Memory B cell (primary cell): ENCODE data around the gene RNF138.
A peak's percentile ranks its signal among the peaks of the same experiment; 100 is the strongest.
"Not testable (repeated sequence)": the region's sequence is repeated elsewhere in the genome, so short reads cannot be mapped to it uniquely, and the experiment has no call there.

Source experiments
- ATAC-seq: fragments of 150-1000 bp; cut with Tn5 transposase; 2 replicates; pipeline ENCODE4 v1.10.0; 2021; ENCODE audit warnings: low read depth, mild to moderate bottlenecking, moderate library complexity
- DNase-seq, 2 donors: peaks; one replicate each; pipeline ENCODE4 v3.0.0; 2022; ENCODE audit warnings: low spot score in 2 of 2
- H3K27ac Mint-ChIP-seq: one replicate; pipeline ENCODE4 v1.8.0; 2022; ENCODE audit warnings: mild to moderate bottlenecking, moderate library complexity, mixed read lengths
- H3K27me3 Mint-ChIP-seq: one replicate; pipeline ENCODE4 v1.8.0; 2022; ENCODE audit warnings: mixed read lengths
- H3K36me3 Mint-ChIP-seq: one replicate; pipeline ENCODE4 v1.8.0; 2022; ENCODE audit warnings: mild to moderate bottlenecking, mixed read lengths
- H3K4me1 Mint-ChIP-seq: one replicate; pipeline ENCODE4 v1.8.0; 2022; ENCODE audit warnings: mixed read lengths
- H3K4me3 Mint-ChIP-seq: one replicate; pipeline ENCODE4 v1.8.0; 2022; ENCODE audit warnings: mild to moderate bottlenecking, moderate library complexity, mixed read lengths
- H3K9me3 Mint-ChIP-seq: one replicate; pipeline ENCODE4 v1.8.0; 2022; ENCODE audit warnings: mixed read lengths

RNF138 gene

DNA sequence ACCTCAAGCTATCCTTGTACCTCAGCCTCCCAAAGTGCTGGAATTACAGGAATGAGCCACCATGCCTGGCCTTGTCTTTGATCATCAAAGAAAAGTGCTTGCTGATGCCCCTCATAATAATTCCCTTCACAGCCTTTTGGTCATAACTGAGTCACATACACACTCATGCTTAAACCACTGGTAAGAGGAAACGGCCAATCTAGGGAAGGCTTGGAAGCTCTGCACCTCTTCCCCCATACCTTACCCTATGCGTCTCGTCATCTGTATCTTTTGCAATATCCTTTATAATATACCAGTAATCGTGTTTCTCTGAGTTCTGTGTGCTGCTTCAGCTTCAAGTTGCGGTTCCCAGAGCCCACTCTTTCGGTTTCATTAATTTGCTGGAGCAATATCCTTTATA is 4.8 kb upstream of the RNF138 start:
- DNase-seq (no peak), ATAC-seq (no peak)
- Mint-ChIP-seq H3K4me3 (no peak overlapping the region), H3K4me1 (peaks cover 14% of the 10 kb centered on the region), H3K27me3 (no peaks in the 10 kb centered on the region), H3K9me3 (no peaks in the 10 kb centered on the region), H3K27ac (no peak overlapping the region), H3K36me3 (no peaks in the 10 kb centered on the region)

DNA sequence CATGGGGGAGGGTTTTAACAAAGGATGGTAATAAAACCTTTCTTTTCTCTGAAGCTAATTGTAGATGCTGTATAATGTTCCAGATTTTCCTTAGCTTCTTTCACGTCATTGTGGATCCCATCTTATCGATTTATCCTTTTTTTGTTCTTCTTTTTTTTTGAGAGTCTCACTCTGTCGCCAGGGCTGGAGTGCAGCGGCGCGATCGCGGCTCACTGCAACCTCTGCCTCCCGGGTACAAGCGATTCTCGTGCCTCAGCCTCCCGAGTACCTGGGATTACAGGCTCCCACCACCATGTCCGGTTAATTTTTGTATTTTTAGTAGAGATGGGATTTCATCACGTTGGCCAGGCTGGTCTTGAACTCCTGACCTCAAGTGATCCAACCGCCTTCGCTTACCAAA is 843 bp upstream of the RNF138 start:
- not testable (repeated sequence) for ATAC-seq, DNase-seq, H3K9me3 Mint-ChIP-seq, H3K27me3 Mint-ChIP-seq, H3K4me3 Mint-ChIP-seq
- Mint-ChIP-seq H3K36me3 (peaks cover 17% of the 10 kb centered on the region), H3K27ac (peak overlapping the region; percentile 97), H3K4me1 (peaks cover 21% of the 10 kb centered on the region)

DNA sequence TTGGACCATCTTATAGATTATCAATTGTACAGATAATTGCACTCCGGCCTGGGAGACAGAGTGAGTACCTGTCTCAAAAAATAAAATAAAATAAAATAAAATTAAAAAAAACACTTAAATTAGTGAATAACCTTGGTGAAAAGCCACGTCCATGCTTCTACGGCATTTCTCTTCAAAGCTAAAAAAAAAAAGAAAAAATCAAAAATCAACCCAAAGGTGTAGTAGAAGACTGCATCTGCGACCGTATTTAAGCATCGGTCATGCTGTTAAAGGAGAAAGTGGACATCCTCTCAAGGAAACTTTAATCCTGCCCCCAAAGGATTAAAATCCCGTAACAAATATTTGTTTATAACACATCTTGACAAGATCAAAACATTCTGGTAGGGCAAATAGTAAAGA is 350 bp upstream of the RNF138 start:
- DNase-seq (no peak), ATAC-seq (no peak)
- Mint-ChIP-seq H3K9me3 (no peaks in the 10 kb centered on the region), H3K36me3 (peaks cover 21% of the 10 kb centered on the region), H3K27ac (peak overlapping the region; percentile 97), H3K4me1 (peaks cover 24% of the 10 kb centered on the region), H3K27me3 (no peaks in the 10 kb centered on the region), H3K4me3 (peak overlapping the region; percentile 97)

DNA sequence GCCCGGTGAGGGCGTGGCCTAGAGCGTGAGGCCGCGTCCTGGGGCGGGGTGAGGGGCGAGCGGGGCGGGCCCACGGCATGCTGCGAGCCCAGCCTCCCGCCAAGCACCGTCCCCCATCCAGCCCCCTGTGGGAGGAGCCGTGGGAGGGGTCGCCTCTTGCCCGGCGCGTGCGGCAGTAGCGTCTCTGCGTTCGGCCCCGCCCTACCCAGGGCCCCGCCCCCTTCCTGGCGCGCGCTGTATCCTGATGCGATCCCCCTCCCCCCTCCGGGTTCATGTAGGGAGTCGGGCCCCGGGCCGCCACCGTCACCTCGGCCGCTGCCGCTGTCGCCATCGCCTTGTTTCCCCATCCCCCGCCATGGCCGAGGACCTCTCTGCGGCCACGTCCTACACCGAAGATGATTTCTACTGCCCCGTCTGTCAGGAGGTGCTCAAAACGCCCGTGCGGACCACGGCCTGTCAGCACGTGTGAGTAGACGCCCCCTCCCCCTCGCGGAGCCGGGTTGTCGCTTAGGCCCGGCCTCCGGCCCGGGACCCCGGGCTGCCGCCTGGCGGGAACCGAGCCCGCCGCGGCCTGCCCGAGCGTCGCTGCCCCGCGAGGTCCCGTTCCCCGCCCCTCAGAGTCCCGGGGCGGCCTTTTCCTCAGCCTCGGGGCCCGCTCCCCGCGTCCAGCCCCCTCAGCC is 888 bp downstream of the RNF138 start:
- peak; percentile 99 to 100 for DNase-seq
- peaks cover 23% of the 10 kb centered on the region for H3K36me3 Mint-ChIP-seq
- peak overlapping the region; percentile 98 for H3K4me3 Mint-ChIP-seq
- H3K9me3 Mint-ChIP-seq = no peaks in the 10 kb centered on the region
- peaks cover 26% of the 10 kb centered on the region for H3K4me1 Mint-ChIP-seq
- H3K27me3 Mint-ChIP-seq = no peaks in the 10 kb centered on the region
- peak; percentile 78 for ATAC-seq
- peak overlapping the region; percentile 97 for H3K27ac Mint-ChIP-seq

DNA sequence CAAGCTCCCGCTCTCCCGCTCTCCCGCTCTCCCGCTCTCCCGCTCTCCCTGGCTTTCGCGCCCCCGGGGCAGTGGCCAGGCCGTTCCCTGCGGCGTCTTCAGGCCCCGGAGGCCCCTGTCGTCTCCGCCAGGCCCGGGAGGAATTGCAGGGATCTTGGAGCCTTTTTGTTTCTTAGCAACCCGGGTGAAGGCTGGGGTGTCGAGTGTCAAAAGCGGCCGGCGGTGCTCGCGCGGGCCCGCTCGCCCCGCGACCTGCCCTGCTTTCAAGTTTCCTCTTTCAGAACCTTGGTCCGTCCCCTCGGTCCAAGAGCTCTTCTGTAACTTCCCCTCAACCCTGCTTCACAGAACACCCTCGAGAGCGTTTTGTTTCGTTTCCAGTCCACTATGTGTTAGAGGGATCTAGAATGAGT is 1.4 kb downstream of the RNF138 start:
- Mint-ChIP-seq H3K27ac (peak overlapping the region; percentile 97), H3K9me3 (no peaks in the 10 kb centered on the region), H3K36me3 (peaks cover 25% of the 10 kb centered on the region), H3K4me3 (peak overlapping the region; percentile 98), H3K4me1 (peaks cover 29% of the 10 kb centered on the region), H3K27me3 (no peaks in the 10 kb centered on the region)
- DNase-seq = peak; percentile 61 to 70
- ATAC-seq = peak; percentile 42

DNA sequence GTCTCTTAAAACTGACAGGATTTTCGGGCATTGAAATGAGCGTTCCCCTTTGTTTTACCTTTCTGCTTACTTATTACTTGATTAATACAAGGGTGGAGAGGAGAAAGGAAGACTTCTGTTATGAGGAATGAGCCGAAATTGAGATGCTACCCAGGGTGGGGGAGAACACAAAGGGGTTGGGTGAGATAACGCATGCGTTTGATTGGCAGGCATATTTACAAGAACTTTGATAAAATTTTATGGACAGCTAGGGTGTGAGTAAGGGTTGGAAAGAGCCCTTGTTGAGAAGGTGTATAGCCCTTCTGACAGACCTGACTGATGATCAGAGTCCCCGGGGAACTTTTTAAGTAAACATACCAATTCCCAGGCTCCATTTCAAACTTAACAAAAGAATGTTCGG is 1.8 kb downstream of the RNF138 start:
- H3K27me3 Mint-ChIP-seq = no peaks in the 10 kb centered on the region
- H3K27ac Mint-ChIP-seq = peak overlapping the region; percentile 97
- no peaks in the 10 kb centered on the region for H3K9me3 Mint-ChIP-seq
- no peak for ATAC-seq
- no peak for DNase-seq
- peak overlapping the region; percentile 98 for H3K4me3 Mint-ChIP-seq
- peaks cover 25% of the 10 kb centered on the region for H3K36me3 Mint-ChIP-seq
- peaks cover 29% of the 10 kb centered on the region for H3K4me1 Mint-ChIP-seq

DNA sequence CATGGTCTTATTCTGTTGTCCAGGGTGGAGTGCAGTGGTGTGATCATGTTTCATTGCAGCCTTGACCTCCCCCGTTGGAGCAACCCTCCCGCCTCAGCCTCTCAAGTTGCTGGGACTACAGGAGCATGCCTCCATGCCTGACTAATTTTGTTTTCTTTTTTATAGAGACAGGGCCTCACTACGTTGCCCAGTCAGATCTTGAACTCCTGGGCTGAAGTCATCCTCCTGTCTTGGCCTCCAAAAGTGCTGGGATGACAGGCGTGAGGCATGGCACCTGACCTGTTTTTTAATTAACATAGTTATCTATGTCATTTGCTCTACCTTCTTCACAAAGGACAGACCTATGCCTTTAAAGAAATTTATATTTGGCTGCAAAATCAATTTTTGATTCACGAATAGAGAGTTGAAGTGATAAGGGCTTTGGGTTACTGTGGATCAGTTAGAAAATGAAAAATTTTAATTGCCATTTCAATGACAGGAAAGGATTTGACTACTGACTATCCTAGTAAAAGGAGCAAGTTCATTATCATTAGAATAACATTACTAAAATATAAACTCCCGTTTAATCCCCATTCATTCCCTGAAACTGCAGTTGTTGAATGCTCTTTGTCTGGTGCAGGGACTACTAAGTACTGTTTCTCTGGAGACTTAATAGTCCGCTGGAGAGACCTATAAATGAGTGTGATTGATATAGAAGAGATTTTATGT is 3.7 kb downstream of the RNF138 start:
- DNase-seq = no peak
- Mint-ChIP-seq H3K4me1 (peaks cover 39% of the 10 kb centered on the region), H3K27me3 (no peaks in the 10 kb centered on the region), H3K27ac (no peak overlapping the region), H3K9me3 (no peaks in the 10 kb centered on the region), H3K36me3 (peaks cover 27% of the 10 kb centered on the region), H3K4me3 (no peak overlapping the region)
- no peak for ATAC-seq

DNA sequence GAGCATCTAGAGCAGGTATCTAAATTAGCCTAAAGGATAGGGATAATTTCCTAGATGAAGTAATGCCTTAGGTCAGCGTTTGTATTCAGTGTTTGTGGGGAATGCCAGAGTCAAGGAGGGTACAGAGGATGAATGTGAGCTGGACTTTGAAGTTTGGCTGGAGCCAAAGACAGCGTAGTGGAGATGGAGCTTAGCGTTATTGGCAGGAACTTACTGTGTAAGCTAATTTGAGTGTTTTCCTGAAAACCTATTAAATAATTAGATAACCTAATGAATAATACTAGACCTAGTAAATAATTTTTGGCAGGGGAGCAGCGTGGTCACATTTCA is 4.2 kb downstream of the RNF138 start:
- DNase-seq (no peak), ATAC-seq (no peak)
- Mint-ChIP-seq H3K36me3 (peaks cover 28% of the 10 kb centered on the region), H3K27ac (peak overlapping the region; percentile 16), H3K27me3 (no peaks in the 10 kb centered on the region), H3K4me1 (peaks cover 40% of the 10 kb centered on the region), H3K4me3 (no peak overlapping the region), H3K9me3 (no peaks in the 10 kb centered on the region)

DNA sequence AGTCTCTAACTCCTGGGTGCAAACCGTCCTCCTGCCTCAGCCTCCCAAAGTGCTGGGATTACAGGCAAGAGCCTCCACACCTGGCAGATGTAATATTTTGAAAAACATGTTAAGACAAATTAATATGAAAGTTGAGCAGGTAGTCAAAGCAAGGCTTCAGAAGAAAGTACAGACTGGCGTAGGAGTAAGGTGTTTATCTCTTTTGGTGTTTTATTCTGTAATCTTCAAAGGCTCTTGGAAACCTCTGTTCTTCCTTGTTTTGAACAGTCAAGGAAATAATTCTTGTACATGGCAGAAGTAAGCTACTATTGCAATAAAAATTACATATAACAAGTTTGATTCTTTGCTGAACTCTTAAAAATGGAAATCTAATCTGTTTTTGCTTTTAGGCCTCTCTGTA is 5.3 kb downstream of the RNF138 start:
- Mint-ChIP-seq H3K9me3 (no peaks in the 10 kb centered on the region), H3K27ac (no peak overlapping the region), H3K27me3 (no peaks in the 10 kb centered on the region), H3K36me3 (peaks cover 29% of the 10 kb centered on the region), H3K4me1 (peaks cover 42% of the 10 kb centered on the region), H3K4me3 (no peak overlapping the region)
- DNase-seq (no peak), ATAC-seq (no peak)

DNA sequence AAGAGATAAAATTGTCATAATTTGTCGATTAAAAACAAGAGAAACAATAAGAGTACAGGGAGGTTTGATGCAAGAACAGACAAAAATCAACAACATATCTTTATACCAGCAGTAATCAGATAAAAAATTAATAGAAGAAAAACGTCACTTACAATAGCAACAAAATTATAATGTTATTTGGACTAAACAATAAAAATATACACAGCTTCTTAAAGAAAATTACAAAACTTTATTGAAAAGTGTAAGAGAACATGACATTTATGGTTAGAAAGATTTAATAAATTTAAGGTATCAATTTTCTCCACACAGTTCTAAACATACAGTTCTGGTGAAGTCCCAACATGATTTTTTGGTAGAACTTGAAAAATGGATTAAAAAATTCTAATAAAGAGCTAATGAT is 12.8 kb downstream of the RNF138 start:
- DNase-seq (no peak), ATAC-seq (no peak)
- H3K4me3 Mint-ChIP-seq = no peak overlapping the region
- peaks cover 11% of the 10 kb centered on the region for H3K36me3 Mint-ChIP-seq
- H3K4me1 Mint-ChIP-seq = peaks cover 18% of the 10 kb centered on the region
- H3K27me3 Mint-ChIP-seq = no peaks in the 10 kb centered on the region
- H3K9me3 Mint-ChIP-seq = no peaks in the 10 kb centered on the region
- H3K27ac Mint-ChIP-seq = no peak overlapping the region

DNA sequence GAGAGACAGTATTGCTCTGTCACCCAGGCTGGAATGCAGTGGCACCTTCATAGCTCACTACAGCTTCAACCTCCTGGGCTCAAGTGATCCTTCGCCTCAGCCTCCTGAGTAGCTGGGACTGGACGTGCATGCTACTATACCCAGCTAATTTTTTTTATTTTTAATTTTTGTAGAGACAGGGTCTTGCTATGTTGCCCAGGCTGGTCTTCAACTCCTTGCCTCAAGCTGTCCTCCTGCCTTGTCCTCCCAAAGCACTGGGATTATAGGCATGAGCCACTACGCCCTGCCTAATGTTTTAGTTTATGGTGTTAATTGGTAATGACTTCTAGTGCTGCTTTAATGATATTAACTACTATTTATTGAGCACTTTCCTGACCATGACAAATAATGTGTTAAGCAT is 18.3 kb downstream of the RNF138 start:
- no peaks in the 10 kb centered on the region for H3K9me3 Mint-ChIP-seq
- ATAC-seq (no peak), DNase-seq (no peak)
- no peak overlapping the region for H3K27ac Mint-ChIP-seq
- H3K27me3 Mint-ChIP-seq = no peaks in the 10 kb centered on the region
- peaks cover 12% of the 10 kb centered on the region for H3K36me3 Mint-ChIP-seq
- peaks cover 13% of the 10 kb centered on the region for H3K4me1 Mint-ChIP-seq
- H3K4me3 Mint-ChIP-seq = no peak overlapping the region

DNA sequence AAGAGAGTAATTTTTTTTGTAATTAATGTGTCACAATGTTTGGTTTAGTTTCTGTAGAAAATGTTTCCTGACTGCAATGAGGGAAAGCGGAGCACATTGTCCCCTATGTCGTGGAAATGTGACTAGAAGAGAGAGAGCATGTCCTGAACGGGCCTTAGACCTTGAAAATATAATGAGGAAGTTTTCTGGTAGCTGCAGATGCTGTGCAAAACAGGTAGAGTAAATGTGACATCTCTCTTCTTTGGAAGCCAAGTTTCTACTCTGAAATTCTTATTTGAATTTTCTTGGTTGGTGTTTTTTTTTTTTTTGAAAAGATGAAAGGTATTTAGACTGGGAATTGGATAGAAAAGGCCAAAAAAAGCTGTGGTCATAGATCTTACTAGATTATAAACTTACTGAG is 20.0 kb downstream of the RNF138 start:
- H3K4me1 Mint-ChIP-seq = peaks cover 10% of the 10 kb centered on the region
- no peaks in the 10 kb centered on the region for H3K27me3 Mint-ChIP-seq
- ATAC-seq (no peak), DNase-seq (no peak)
- H3K27ac Mint-ChIP-seq = no peak overlapping the region
- peaks cover 23% of the 10 kb centered on the region for H3K36me3 Mint-ChIP-seq
- H3K9me3 Mint-ChIP-seq = no peaks in the 10 kb centered on the region
- H3K4me3 Mint-ChIP-seq = no peak overlapping the region

DNA sequence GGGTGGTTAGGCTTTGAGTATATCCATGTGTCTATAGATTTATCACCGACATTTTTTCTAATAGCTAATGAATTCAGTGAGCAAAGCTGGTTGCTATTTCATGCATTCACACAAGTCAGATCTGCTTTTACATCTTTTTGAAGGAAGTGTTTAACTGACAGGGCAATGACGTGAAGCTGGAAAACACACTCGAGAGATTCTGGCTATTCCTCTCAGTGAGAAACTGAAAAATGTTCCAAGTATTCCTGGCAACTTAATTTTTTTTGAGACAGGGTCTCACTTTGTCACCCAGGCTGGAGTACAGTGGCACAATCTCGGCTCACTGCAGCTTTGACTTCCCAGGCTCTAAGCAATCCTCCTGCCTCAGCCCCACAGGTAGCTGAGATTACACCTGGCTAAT is 21.2 kb downstream of the RNF138 start:
- peaks cover 23% of the 10 kb centered on the region for H3K36me3 Mint-ChIP-seq
- no peak overlapping the region for H3K4me3 Mint-ChIP-seq
- DNase-seq (no peak), ATAC-seq (no peak)
- no peaks in the 10 kb centered on the region for H3K9me3 Mint-ChIP-seq
- no peaks in the 10 kb centered on the region for H3K27me3 Mint-ChIP-seq
- peaks cover 8% of the 10 kb centered on the region for H3K4me1 Mint-ChIP-seq
- H3K27ac Mint-ChIP-seq = no peak overlapping the region

DNA sequence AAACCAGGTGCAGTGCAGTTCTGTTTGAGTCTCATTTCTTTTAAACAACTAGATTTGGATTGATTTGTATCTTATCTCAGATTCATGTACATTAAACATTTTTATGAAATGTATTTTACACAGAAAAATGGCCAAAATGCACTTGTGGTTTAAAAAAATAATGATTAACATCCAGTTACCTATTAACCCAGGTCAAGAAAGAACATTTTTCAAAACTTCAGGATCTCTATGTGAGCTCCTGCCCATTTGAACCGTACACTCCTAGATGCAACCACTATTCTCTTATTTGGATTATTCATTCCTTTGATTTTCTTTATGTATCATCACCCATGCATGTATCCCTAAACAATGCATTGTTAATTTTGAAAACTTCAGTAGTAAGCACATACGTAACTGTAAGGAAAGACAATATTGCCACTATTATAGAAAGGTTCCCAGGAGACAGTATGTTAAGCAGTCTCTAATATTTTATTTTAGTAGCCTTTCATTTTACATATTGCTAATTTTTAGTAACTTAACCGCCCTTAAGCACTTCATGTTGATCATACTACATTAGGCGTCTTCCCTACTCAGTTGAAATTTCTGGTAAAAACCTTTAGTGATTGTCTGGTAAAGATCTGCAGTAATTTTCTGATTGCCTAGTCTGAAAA is 22.7 kb downstream of the RNF138 start:
- peak overlapping the region; percentile 31 for H3K27ac Mint-ChIP-seq
- peaks cover 6% of the 10 kb centered on the region for H3K4me1 Mint-ChIP-seq
- H3K27me3 Mint-ChIP-seq = no peaks in the 10 kb centered on the region
- peaks cover 21% of the 10 kb centered on the region for H3K36me3 Mint-ChIP-seq
- ATAC-seq (no peak), DNase-seq (no peak)
- H3K4me3 Mint-ChIP-seq = no peak overlapping the region
- no peaks in the 10 kb centered on the region for H3K9me3 Mint-ChIP-seq
